Lower leg skin (tissue), 3 donors: ENCODE data around the gene SLC9A7.

Experiments used
- CTCF ChIP-seq, 3 donors: fragments of 450-650 bp; IDR thresholded peaks; one replicate each; pipeline ENCODE4 v1.5.1; 2016; ENCODE audit warnings: antibody characterized with exemption in 3 of 3, mild to moderate bottlenecking in 3 of 3, moderate library complexity in 2 of 3
- POLR2A ChIP-seq, 2 donors: fragments of 450-650 bp; IDR thresholded peaks; one replicate each; pipeline ENCODE4 v1.6.1; 2016 to 2017; ENCODE audit warnings: antibody characterized with exemption in 2 of 2, mild to moderate bottlenecking in 1 of 2, moderate library complexity in 1 of 2

DNA sequence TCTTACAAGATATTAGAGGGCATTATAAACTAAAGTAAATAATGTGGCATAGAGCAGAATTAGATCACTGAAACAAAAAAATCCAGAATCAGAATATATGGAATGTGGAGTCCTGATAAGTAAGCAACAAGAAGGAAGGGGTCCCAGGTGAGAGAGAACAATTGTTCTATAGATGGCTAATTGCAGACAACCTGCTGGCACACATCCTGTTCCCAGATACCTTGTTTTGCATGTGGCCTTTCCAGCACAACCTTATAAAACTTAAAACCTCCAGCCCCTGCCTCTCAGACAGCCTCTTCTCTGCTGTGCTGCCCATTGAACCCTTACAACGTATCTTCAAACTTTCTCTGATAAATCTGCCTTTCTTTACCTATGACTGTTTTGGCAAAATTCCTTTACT lies 209.0 kb downstream of the SLC9A7 start:
- TF ChIP-seq POLR2A (IDR thresholded peaks at IDR 0.05) (no peak), CTCF (IDR thresholded peaks at IDR 0.05) (no peak)
